ENCODE results near the gene APAF1. TPM values are rescaled to one million over a fixed set of nuclear protein-coding genes. Genes with fewer than 3 reads are reported as not detected.

APAF1 gene
- total RNA-seq, 2 donors from 2014 or later: 25.9 to 33.2 TPM

GRCh38 chr12:98686603-98687002 is 41.5 kb downstream of the APAF1 start:
- ATAC-seq (no peak), DNase-seq (ENCODE audit: low spot score) (no peak)
- no peak overlapping the region for H3K4me3 Mint-ChIP-seq
- no peaks in the 10 kb centered on the region for H3K9me3 Mint-ChIP-seq
- H3K36me3 Mint-ChIP-seq: peaks cover 36% of the 10 kb centered on the region
- H3K4me1 Mint-ChIP-seq (ENCODE audit: low read depth in 2 of 2): peaks cover 11% of the 10 kb centered on the region in 2 donors
- no peaks in the 10 kb centered on the region for H3K27me3 Mint-ChIP-seq
- H3K27ac Mint-ChIP-seq: no peak overlapping the region

GRCh38 chr12:98691351-98691750 is 46.3 kb downstream of the APAF1 start:
- Mint-ChIP-seq H3K9me3 (no peaks in the 10 kb centered on the region), H3K4me1 (ENCODE audit: low read depth in 2 of 2) (peaks cover 17 to 19% of the 10 kb centered on the region in 2 donors), H3K27ac (peak overlapping the region in 1 of 2 donors; percentile 21), H3K36me3 (peaks cover 29% of the 10 kb centered on the region), H3K4me3 (no peak overlapping the region), H3K27me3 (no peaks in the 10 kb centered on the region)
- DNase-seq (ENCODE audit: low spot score) (no peak), ATAC-seq (no peak)

- DNase-seq (ENCODE audit: low spot score) (no peak), ATAC-seq (no peak)
- H3K4me1 Mint-ChIP-seq (ENCODE audit: low read depth in 2 of 2): peaks cover 13 to 24% of the 10 kb centered on the region in 2 donors
- H3K36me3 Mint-ChIP-seq: peaks cover 22% of the 10 kb centered on the region
- no peaks in the 10 kb centered on the region for H3K27me3 Mint-ChIP-seq
- H3K27ac Mint-ChIP-seq: peak overlapping the region in 1 of 2 donors; percentile 21
- H3K4me3 Mint-ChIP-seq: no peak overlapping the region
- H3K9me3 Mint-ChIP-seq: no peaks in the 10 kb centered on the region
Observed at GRCh38 chr12:98696036-98696646, 51.1 kb downstream of the APAF1 start.

- H3K36me3 Mint-ChIP-seq: peaks cover 14% of the 10 kb centered on the region
- peak overlapping the region in 1 of 2 donors; percentile 1 for H3K27ac Mint-ChIP-seq
- ATAC-seq: peak in 1 of 2 donors; percentile 83
Observed at GRCh38 chr12:98697209-98697608, 52.1 kb downstream of the APAF1 start.

DNA sequence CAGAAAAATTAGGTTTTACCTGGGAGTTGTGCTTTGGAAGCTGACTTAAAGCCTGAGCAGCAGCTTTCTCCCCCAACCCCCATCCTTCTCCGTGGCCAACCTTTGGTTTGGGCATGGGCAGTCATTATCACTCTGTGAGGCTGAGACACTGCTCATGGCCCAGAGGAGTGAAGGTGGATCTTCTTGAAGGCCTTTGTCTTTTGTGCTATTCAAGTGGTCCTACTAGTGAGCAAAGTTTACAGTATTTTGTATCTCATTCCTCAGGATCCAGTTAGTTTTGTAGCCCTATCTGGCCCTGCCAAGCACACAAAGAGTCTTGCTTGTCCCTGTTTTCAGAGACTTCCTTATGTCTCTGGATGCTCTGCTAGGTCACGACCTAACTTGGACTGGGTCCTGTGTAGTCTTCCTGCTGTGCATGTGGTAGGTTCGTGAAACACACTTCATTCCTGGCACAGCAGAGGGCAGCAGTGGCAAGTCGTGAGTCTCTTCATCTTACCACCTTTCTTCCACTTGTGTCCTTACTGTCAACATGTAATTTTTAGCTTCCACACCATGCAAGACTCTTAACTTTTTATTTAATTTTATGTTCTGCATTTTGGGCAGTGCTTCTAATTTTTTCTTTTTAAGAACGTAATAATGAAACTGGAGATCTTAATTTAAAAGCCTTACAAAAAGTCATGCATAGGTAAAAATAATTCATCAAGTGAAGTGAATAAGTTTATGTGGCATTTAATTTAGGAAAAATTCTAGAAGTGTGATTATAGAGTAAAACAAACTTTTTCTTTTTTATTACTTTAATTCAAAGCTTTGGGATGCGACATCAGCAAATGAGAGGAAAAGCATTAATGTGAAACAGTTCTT is 53.7 kb downstream of the APAF1 start:
- DNase-seq (ENCODE audit: low spot score): no peak
- Mint-ChIP-seq H3K9me3 (no peaks in the 10 kb centered on the region), H3K27ac (peak overlapping the region in 1 of 2 donors; percentile 11), H3K36me3 (peaks cover 14% of the 10 kb centered on the region), H3K4me1 (ENCODE audit: low read depth in 2 of 2) (peaks cover 5 to 17% of the 10 kb centered on the region in 2 donors), H3K27me3 (no peaks in the 10 kb centered on the region), H3K4me3 (no peak overlapping the region)
- peak in 1 of 2 donors; percentile 70 for ATAC-seq

More at GRCh38 chr12:98697209-98697608, 52.1 kb downstream of the APAF1 start:
- Mint-ChIP-seq H3K27me3 (no peaks in the 10 kb centered on the region), H3K4me1 (ENCODE audit: low read depth in 2 of 2) (peaks cover 8 to 17% of the 10 kb centered on the region in 2 donors), H3K9me3 (no peaks in the 10 kb centered on the region), H3K4me3 (no peak overlapping the region)
- DNase-seq (ENCODE audit: low spot score): no peak

GRCh38 chr12:98699586-98699985 is 54.5 kb downstream of the APAF1 start:
- no peak overlapping the region for H3K4me3 Mint-ChIP-seq
- peaks cover 5 to 12% of the 10 kb centered on the region in 2 donors for H3K4me1 Mint-ChIP-seq (ENCODE audit: low read depth in 2 of 2)
- H3K36me3 Mint-ChIP-seq: peaks cover 14% of the 10 kb centered on the region
- no peaks in the 10 kb centered on the region for H3K9me3 Mint-ChIP-seq
- no peak for DNase-seq (ENCODE audit: low spot score)
- H3K27me3 Mint-ChIP-seq: no peaks in the 10 kb centered on the region
- no peak for ATAC-seq
- H3K27ac Mint-ChIP-seq: no peak overlapping the region

DNA sequence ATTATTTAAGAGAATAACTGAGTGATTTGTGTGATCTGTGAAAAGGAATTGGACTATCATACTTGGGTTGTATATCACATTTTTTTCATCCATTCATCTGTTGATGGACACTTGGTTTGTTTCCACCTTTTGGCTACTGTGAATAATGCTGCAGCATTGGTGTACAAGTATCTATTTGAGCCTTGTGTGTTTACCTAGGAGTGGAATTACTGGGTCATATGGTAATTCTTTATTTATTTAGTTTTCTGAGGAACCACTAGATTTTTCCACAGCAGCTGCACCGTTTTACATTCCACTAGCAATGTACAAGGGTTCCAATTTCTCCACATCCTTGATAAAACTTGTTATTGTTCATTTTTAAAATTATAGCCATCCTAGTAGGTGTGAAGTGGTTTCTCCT is 56.1 kb downstream of the APAF1 start:
- Mint-ChIP-seq H3K36me3 (peaks cover 14% of the 10 kb centered on the region), H3K4me1 (ENCODE audit: low read depth in 2 of 2) (peaks cover 5 to 11% of the 10 kb centered on the region in 2 donors), H3K9me3 (no peaks in the 10 kb centered on the region), H3K27me3 (no peaks in the 10 kb centered on the region), H3K27ac (no peak overlapping the region), H3K4me3 (no peak overlapping the region)
- DNase-seq (ENCODE audit: low spot score) (no peak), ATAC-seq (no peak)

GRCh38 chr12:98709022-98709421 is 63.9 kb downstream of the APAF1 start:
- ATAC-seq (no peak), DNase-seq (ENCODE audit: low spot score) (no peak)
- no peaks in the 10 kb centered on the region for H3K27me3 Mint-ChIP-seq
- H3K4me3 Mint-ChIP-seq: no peak overlapping the region
- no peak overlapping the region for H3K27ac Mint-ChIP-seq
- H3K9me3 Mint-ChIP-seq: no peaks in the 10 kb centered on the region
- H3K36me3 Mint-ChIP-seq: peaks cover 25% of the 10 kb centered on the region
- no peaks in the 10 kb centered on the region for H3K4me1 Mint-ChIP-seq (ENCODE audit: low read depth in 2 of 2)

DNA sequence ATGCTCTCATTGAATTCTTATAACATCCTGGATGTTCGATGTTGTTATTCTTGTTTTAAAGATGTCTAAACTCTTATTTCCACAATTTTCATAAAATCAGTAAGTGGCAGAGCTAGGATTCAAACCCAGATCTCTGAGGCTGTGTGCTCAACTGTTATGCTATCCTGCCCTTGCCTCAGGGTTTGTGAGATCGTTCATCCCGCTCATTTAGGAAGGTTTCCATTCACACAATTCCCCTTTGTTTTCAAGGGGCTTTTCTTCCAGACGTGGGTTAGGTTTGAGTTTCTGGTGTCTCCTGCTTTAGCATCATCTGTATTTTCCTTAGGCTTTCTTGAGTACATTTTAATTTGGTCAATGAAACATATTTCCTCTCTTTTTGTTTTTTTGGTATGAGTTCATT is 69.3 kb downstream of the APAF1 start:
- Mint-ChIP-seq H3K4me3 (no peak overlapping the region), H3K9me3 (no peaks in the 10 kb centered on the region), H3K4me1 (ENCODE audit: low read depth in 2 of 2) (peaks cover 0 to 2% of the 10 kb centered on the region in 2 donors), H3K27me3 (no peaks in the 10 kb centered on the region), H3K27ac (no peak overlapping the region), H3K36me3 (peaks cover 33% of the 10 kb centered on the region)
- DNase-seq (ENCODE audit: low spot score) (no peak), ATAC-seq (no peak)

GRCh38 chr12:98719515-98720504 is 74.7 kb downstream of the APAF1 start:
- peaks cover 2 to 7% of the 10 kb centered on the region in 2 donors for H3K4me1 Mint-ChIP-seq (ENCODE audit: low read depth in 2 of 2)
- no peaks in the 10 kb centered on the region for H3K9me3 Mint-ChIP-seq
- ATAC-seq (no peak), DNase-seq (ENCODE audit: low spot score) (no peak)
- no peaks in the 10 kb centered on the region for H3K27me3 Mint-ChIP-seq
- H3K4me3 Mint-ChIP-seq: no peak overlapping the region
- no peak overlapping the region for H3K27ac Mint-ChIP-seq
- H3K36me3 Mint-ChIP-seq: peaks cover 36% of the 10 kb centered on the region

DNA sequence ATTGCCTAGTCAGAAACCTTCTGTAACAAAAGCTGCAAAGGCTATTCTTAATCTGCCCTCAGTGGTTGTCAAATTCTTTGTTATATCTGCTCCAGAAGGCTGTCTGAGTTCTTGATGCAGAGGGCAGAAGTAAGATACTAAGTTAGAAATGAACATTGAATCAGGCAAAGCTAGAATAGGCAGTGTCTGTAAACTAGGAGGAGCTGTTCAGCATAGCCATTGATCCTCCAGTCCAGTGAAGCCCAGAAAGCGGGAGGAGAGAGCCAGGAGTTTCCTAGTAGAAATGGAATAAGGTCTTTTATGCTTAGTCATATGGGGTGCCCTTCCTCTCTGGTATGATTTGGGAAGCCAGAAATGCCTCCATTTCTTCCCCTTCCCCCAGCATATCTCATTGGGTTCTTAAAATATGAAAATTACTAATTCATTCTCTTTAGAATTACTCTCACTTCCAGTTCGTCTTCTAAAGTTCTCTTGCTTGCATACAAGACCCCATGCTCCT is 76.2 kb downstream of the APAF1 start:
- peaks cover 39% of the 10 kb centered on the region for H3K36me3 Mint-ChIP-seq
- DNase-seq (ENCODE audit: low spot score): no peak
- H3K27ac Mint-ChIP-seq: no peak overlapping the region
- no peaks in the 10 kb centered on the region for H3K27me3 Mint-ChIP-seq
- peaks cover 2 to 7% of the 10 kb centered on the region in 2 donors for H3K4me1 Mint-ChIP-seq (ENCODE audit: low read depth in 2 of 2)
- H3K9me3 Mint-ChIP-seq: no peaks in the 10 kb centered on the region
- ATAC-seq: no peak
- H3K4me3 Mint-ChIP-seq: no peak overlapping the region

- Mint-ChIP-seq H3K4me3 (no peak overlapping the region), H3K36me3 (peaks cover 30% of the 10 kb centered on the region)
- no peak for ATAC-seq
Observed at GRCh38 chr12:98724384-98725155, 79.5 kb downstream of the APAF1 start.

More at GRCh38 chr12:98724384-98725155, 79.5 kb downstream of the APAF1 start:
- H3K27me3 Mint-ChIP-seq: no peaks in the 10 kb centered on the region
- no peak overlapping the region for H3K27ac Mint-ChIP-seq
- H3K9me3 Mint-ChIP-seq: no peaks in the 10 kb centered on the region
- DNase-seq (ENCODE audit: low spot score): no peak
- H3K4me1 Mint-ChIP-seq (ENCODE audit: low read depth in 2 of 2): peaks cover 0 to 7% of the 10 kb centered on the region in 2 donors
